SK-N-MC (cell line): Measurements from ENCODE around the gene FNDC3A.
"Not testable (repeated sequence)": the region's sequence is repeated elsewhere in the genome, so short reads cannot be mapped to it uniquely, and the experiment has no call there.

Experiments
- EZH2 ChIP-seq: fragments of 200-600 bp; sonication (generic); IDR thresholded peaks from one replicate; pipeline ENCODE4 v1.6.1; 2017; ENCODE audit warnings: antibody characterized with exemption
- POLR2AphosphoS5 ChIP-seq: IDR thresholded peaks from 2 replicates; pipeline ENCODE4 v1.6.1; 2012; ENCODE audit warnings: mild to moderate bottlenecking, low read depth, low read length, borderline replicate concordance

GRCh38 chr13:49070021-49070420 is 94.3 kb downstream of the FNDC3A start:
- not testable (repeated sequence) for TF ChIP-seq EZH2, POLR2AphosphoS5
